HG03565 (cell line): ENCODE data around the gene ARHGAP35.
"Not testable (repeated sequence)": the region's sequence is repeated elsewhere in the genome, so short reads cannot be mapped to it uniquely, and the experiment has no call there.

ENCODE experiments used
- ATAC-seq: cut with Tn5 transposase; IDR thresholded peaks from one replicate; pipeline ENCODE4 v1.9.1; 2021; ENCODE audit warnings: mild to moderate bottlenecking, moderate library complexity; ENCODE audit not compliant: unreplicated experiment

ARHGAP35 gene

GRCh38 chr19:46860846-46861690 lies at the start of gene ARHGAP35:
Gene ARHGAP35 (plus strand): TSS chr19:46860997. CDS start chr19:46918676, 57,679 bp downstream.
- no peak for ATAC-seq

- ATAC-seq = no peak
These were observed 47.6 kb upstream of the ARHGAP35 start for GRCh38 chr19:46812977-46813838.

- no peak for ATAC-seq
These were observed 46.9 kb upstream of the ARHGAP35 start for GRCh38 chr19:46813839-46814358.

GRCh38 chr19:46815833-46816627 lies 44.8 kb upstream of the ARHGAP35 start:
- no peak for ATAC-seq

- ATAC-seq = no peak
These were observed 42.0 kb upstream of the ARHGAP35 start for GRCh38 chr19:46818812-46819211.

GRCh38 chr19:46821512-46822409 lies 39.0 kb upstream of the ARHGAP35 start:
- no peak for ATAC-seq

- not testable (repeated sequence) for ATAC-seq
These were observed 38.4 kb upstream of the ARHGAP35 start for GRCh38 chr19:46822410-46822787.

- ATAC-seq = no peak
These were observed 37.7 kb upstream of the ARHGAP35 start for GRCh38 chr19:46823049-46823448.

GRCh38 chr19:46824890-46825730 lies 35.7 kb upstream of the ARHGAP35 start:
- ATAC-seq = no peak

- ATAC-seq = no peak
These were observed 35.1 kb upstream of the ARHGAP35 start for GRCh38 chr19:46825731-46826055.

GRCh38 chr19:46828484-46828883 lies 32.3 kb upstream of the ARHGAP35 start:
- no peak for ATAC-seq

- ATAC-seq = no peak
These were observed 29.9 kb upstream of the ARHGAP35 start for GRCh38 chr19:46830864-46831263.

- ATAC-seq = no peak
These were observed 26.7 kb upstream of the ARHGAP35 start for GRCh38 chr19:46834121-46834520.

- no peak for ATAC-seq
These were observed 25.8 kb upstream of the ARHGAP35 start for GRCh38 chr19:46834984-46835383.

- no peak for ATAC-seq
These were observed 22.6 kb upstream of the ARHGAP35 start for GRCh38 chr19:46838160-46838559.

GRCh38 chr19:46839752-46840497 lies 20.9 kb upstream of the ARHGAP35 start:
- no peak for ATAC-seq

GRCh38 chr19:46840498-46840942 lies 20.3 kb upstream of the ARHGAP35 start:
- no peak for ATAC-seq

- ATAC-seq = no peak
These were observed 19.2 kb upstream of the ARHGAP35 start for GRCh38 chr19:46841458-46842083.
